Cardiac muscle cell (in vitro differentiated cells and primary cell): ENCODE measurements around the gene UGT1A8. TPM values are rescaled to one million over a fixed set of nuclear protein-coding genes. Genes with fewer than 3 reads are reported as not detected.
"Not testable (repeated sequence)": the region's sequence is repeated elsewhere in the genome, so short reads cannot be mapped to it uniquely, and the experiment has no call there.

Experiments used
- DNase-seq, 2 donors: peaks; one replicate each; pipeline versions ENCODE4 v3.0.0 to v3.0.0-alpha.2; 2010 to 2017; ENCODE audit warnings: low read depth in 1 of 2, low spot score in 1 of 2
- H3K27ac ChIP-seq: fragments of 200-600 bp; sonication (generic); 2 replicates; pipeline ENCODE4 v1.5.1; 2016
- H3K27me3 ChIP-seq: fragments of 200-600 bp; sonication (generic); 2 replicates; pipeline ENCODE4 v1.6.0; 2016; ENCODE audit warnings: control low read depth
- H3K36me3 ChIP-seq: fragments of 200-600 bp; sonication (generic); 2 replicates; pipeline ENCODE4 v1.5.1; 2016; ENCODE audit warnings: control low read depth
- H3K4me1 ChIP-seq: fragments of 200-600 bp; sonication (generic); 2 replicates; pipeline ENCODE4 v1.8.1; 2017; ENCODE audit warnings: low read depth, mild to moderate bottlenecking, mixed run types
- H3K4me3 ChIP-seq: fragments of 200-600 bp; sonication (generic); 2 replicates; pipeline ENCODE4 v1.5.1; 2016; ENCODE audit warnings: mild to moderate bottlenecking
- H3K9me3 ChIP-seq: fragments of 200-600 bp; sonication (generic); 2 replicates; pipeline ENCODE4 v1.5.1; 2017; ENCODE audit warnings: low read depth, mild to moderate bottlenecking, control low read depth
- CTCF ChIP-seq: IDR thresholded peaks from 2 replicates; pipeline ENCODE4 v1.5.1; 2012; ENCODE audit warnings: low read depth, mild to moderate bottlenecking, low read length
- polyA plus RNA-seq: library from polyadenylated mRNA; unstranded; fragments of >200 nt; fragmentation: Nextera tagmentation; extraction: Ambion mirVana; gene quantifications from 2 replicates; pipeline ENCODE4 v1.2.1, GENCODE V29; 2016
- total RNA-seq: library from RNA; depleted of rRNA; stranded (reverse); fragments of >200 nt; gene quantifications from 2 replicates; pipeline ENCODE4 v1.2.3, GENCODE V29; 2016

Gene UGT1A8
- total and polyA plus RNA-seq, 2 experiments from 2014 or later, result not detected

DNA sequence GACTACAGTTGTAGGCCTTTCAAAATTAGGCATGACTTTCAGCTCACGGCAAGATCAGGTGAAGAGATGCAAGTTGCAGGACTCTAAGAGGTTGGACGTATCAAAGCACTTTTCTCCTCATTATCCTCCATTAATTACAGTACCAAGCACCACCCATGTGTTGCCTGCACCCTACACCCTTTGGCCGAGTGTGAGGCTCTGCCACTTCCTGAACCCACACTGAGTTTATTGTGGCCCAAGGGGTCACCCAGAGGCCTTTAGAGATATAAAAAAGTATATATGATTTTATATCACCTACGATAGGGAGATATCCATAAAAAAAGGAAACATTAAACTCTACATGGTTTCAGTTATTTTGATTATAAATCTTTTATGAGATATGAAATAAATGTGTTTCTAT, 2.8 kb downstream of the UGT1A8 start:
- H3K27ac ChIP-seq, result no peak overlapping the region
- H3K4me1 ChIP-seq, result no peaks in the 10 kb centered on the region
- no peak for TF ChIP-seq CTCF
- DNase-seq, result no peak
- H3K36me3 ChIP-seq, result no peaks in the 10 kb centered on the region
- no peak overlapping the region for H3K4me3 ChIP-seq
- no peaks in the 10 kb centered on the region for H3K27me3 ChIP-seq
- H3K9me3 ChIP-seq, result no peaks in the 10 kb centered on the region

GRCh38 chr2:233621863-233622262, 4.4 kb downstream of the UGT1A8 start:
- not testable (repeated sequence) for H3K9me3 ChIP-seq, H3K4me3 ChIP-seq, H3K36me3 ChIP-seq, H3K27me3 ChIP-seq, H3K27ac ChIP-seq, H3K4me1 ChIP-seq, DNase-seq

DNA sequence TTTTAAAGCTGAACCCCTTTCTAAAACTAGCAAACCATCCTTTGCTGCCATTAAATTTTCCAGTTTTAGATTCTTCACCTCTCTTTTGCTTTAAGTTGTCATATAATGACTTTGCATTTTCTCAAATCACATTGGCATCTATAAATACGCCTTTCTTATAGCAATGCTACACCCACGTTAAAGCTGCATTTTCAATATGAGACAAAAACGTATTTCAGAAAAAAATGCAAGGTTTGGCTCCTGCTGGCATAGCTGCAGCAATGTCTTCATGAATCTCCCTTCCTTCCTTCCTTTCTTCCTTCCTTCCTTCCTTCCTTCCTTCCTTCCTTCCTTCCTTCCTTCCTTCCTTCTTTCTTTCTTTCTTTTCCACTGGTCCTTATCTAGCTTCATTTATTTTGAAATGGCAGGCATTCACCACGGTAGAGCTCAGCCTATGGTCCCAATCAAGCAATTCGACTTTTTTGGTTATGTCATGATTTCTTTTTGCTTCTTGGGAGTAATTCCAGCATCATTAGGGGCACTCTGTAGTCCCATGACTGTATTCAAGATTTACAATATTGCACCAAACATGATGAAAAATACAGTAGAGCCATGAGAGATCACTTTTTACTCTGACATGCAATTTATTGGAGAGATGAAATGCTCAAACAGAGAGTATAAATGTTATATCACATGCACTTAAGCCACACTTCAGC, 10.0 kb downstream of the UGT1A8 start:
- Histone ChIP-seq H3K27ac (no peak overlapping the region), H3K4me3 (no peak overlapping the region), H3K27me3 (no peaks in the 10 kb centered on the region), H3K36me3 (no peaks in the 10 kb centered on the region), H3K9me3 (no peaks in the 10 kb centered on the region), H3K4me1 (no peaks in the 10 kb centered on the region)
- no peak for TF ChIP-seq CTCF
- no peak for DNase-seq

- not testable (repeated sequence) for H3K4me1 ChIP-seq
These were observed 18.9 kb downstream of the UGT1A8 start, which contains the start of gene UGT1A10 for GRCh38 chr2:233636306-233636705. Gene UGT1A10, plus strand, starts transcription at chr2:233636448. Its CDS starts 75 bp downstream, at chr2:233636523.

DNA sequence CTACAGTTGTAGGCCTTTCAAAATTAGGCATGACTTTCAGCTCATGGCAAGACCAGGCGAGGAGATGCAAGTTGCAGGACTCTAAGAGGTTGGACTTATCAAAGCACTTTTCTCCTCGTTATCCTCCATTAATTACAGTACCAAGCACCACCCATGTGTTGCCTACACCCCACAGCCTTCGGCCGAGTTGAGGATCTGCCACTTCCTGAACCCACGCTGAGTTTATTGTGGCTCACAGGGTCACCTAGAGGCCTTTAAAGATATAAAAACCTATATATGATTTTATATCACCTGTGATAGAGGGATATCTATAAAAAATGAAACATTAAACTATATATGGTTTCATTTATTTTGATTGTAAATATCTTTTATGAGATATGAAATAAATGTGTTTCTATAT, 21.4 kb downstream of the UGT1A8 start:
- H3K27ac ChIP-seq, result no peak overlapping the region
- no peak for TF ChIP-seq CTCF

More at GRCh38 chr2:233636306-233636705, 18.9 kb downstream of the UGT1A8 start, which contains the start of gene UGT1A10:
- not testable (repeated sequence) for DNase-seq, H3K9me3 ChIP-seq, H3K4me3 ChIP-seq, H3K36me3 ChIP-seq, H3K27me3 ChIP-seq, H3K27ac ChIP-seq

GRCh38 chr2:233639860-233640259, 22.4 kb downstream of the UGT1A8 start:
- Histone ChIP-seq H3K27me3 (no peaks in the 10 kb centered on the region), H3K4me3 (no peak overlapping the region), H3K36me3 (no peaks in the 10 kb centered on the region), H3K4me1 (no peaks in the 10 kb centered on the region), H3K27ac (no peak overlapping the region), H3K9me3 (no peaks in the 10 kb centered on the region)
- no peak for TF ChIP-seq CTCF
- no peak for DNase-seq

More for the DNA sequence above, 21.4 kb downstream of the UGT1A8 start:
- Histone ChIP-seq H3K27me3 (no peaks in the 10 kb centered on the region), H3K4me1 (no peaks in the 10 kb centered on the region), H3K9me3 (no peaks in the 10 kb centered on the region), H3K36me3 (no peaks in the 10 kb centered on the region), H3K4me3 (no peak overlapping the region)
- no peak for DNase-seq
